GM23248 (cell line): Measurements from ENCODE around the gene SMURF2. TPM values are rescaled to one million over a fixed set of nuclear protein-coding genes. Genes with fewer than 3 reads are reported as not detected.

Source experiments
- DNase-seq: peaks from one replicate; pipeline ENCODE4 v3.0.0-alpha.2; 2015
- H2AFZ ChIP-seq: fragments of 200-600 bp; sonication (generic); 2 replicates; pipeline ENCODE4 v1.6.1; 2016; ENCODE audit warnings: antibody characterized with exemption
- H3F3A ChIP-seq: fragments of 200-600 bp; sonication (generic); 2 replicates; pipeline ENCODE4 v1.6.1; 2016; ENCODE audit warnings: mild to moderate bottlenecking, antibody characterized with exemption, mixed run types; ENCODE audit not compliant: insufficient read depth
- H3K27ac ChIP-seq: fragments of 200-600 bp; sonication (generic); 2 replicates; pipeline ENCODE4 v1.5.1; 2016; ENCODE audit warnings: mild to moderate bottlenecking
- H3K27me3 ChIP-seq: fragments of 200-600 bp; sonication (generic); replicated peaks from 2 replicates; pipeline ENCODE4 v1.6.1; 2016; ENCODE audit warnings: mild to moderate bottlenecking; ENCODE audit not compliant: insufficient read depth
- H3K36me3 ChIP-seq: fragments of 200-600 bp; sonication (generic); 2 replicates; pipeline ENCODE4 v1.6.1; 2016; ENCODE audit warnings: low read depth, mild to moderate bottlenecking
- H3K4me1 ChIP-seq: fragments of 200-600 bp; sonication (generic); 2 replicates; pipeline ENCODE4 v1.6.1; 2016; ENCODE audit warnings: mild to moderate bottlenecking; ENCODE audit not compliant: insufficient read depth
- H3K4me2 ChIP-seq: fragments of 200-600 bp; sonication (generic); one replicate; pipeline ENCODE4 v1.6.1; 2016; ENCODE audit warnings: mild to moderate bottlenecking; ENCODE audit not compliant: unreplicated experiment
- H3K4me3 ChIP-seq: fragments of 200-600 bp; sonication (generic); 2 replicates; pipeline ENCODE4 v1.5.1; 2016; ENCODE audit warnings: mild to moderate bottlenecking
- H3K79me2 ChIP-seq: fragments of 200-600 bp; sonication (generic); 2 replicates; pipeline ENCODE4 v1.6.1; 2016; ENCODE audit warnings: mild to moderate bottlenecking; ENCODE audit not compliant: insufficient read depth
- H3K9ac ChIP-seq: fragments of 200-600 bp; sonication (generic); 2 replicates; pipeline ENCODE4 v1.6.1; 2016; ENCODE audit warnings: mild to moderate bottlenecking
- H3K9me2 ChIP-seq: fragments of 200-600 bp; sonication (generic); 2 replicates; pipeline ENCODE4 v1.6.1; 2016; ENCODE audit warnings: mixed run types, mild to moderate bottlenecking, moderate library complexity; ENCODE audit not compliant: insufficient read depth
- H3K9me3 ChIP-seq: fragments of 200-600 bp; sonication (generic); one replicate; pipeline ENCODE4 v1.6.1; 2017; ENCODE audit warnings: low read depth
- H4K20me1 ChIP-seq: fragments of 200-600 bp; sonication (generic); 2 replicates; pipeline ENCODE4 v1.6.0; 2016; ENCODE audit not compliant: insufficient read depth
- EZH2 ChIP-seq: fragments of 200-600 bp; sonication (generic); IDR thresholded peaks from 2 replicates; pipeline ENCODE4 v1.6.1; 2018; ENCODE audit warnings: antibody characterized with exemption, mild to moderate bottlenecking; ENCODE audit not compliant: insufficient read depth, poor library complexity, severe bottlenecking
- EZH2phosphoT487 ChIP-seq: fragments of 200-600 bp; sonication (generic); IDR thresholded peaks from 2 replicates; pipeline ENCODE4 v1.6.1; 2018; ENCODE audit warnings: antibody characterized with exemption, moderate library complexity, mild to moderate bottlenecking, low read depth; ENCODE audit not compliant: insufficient read depth
- WGBS, 2 experiments: methylation state at CpG; one replicate each; pipeline ENCODE4 v1.1.6; 2015 to 2017; ENCODE audit warnings: low lambda C conversion rate in 2 of 2, low coverage in 1 of 2; ENCODE audit errors: missing lambda C conversion rate in 2 of 2; 5-methylcytosine and 5-hydroxymethylcytosine counted together
- in situ Hi-C: fragments of 300-500 bp; cut with MboI; formaldehyde crosslinking; loops from 2 replicates; pipeline ENCODE4 v1.15.0; 2020
- polyA plus RNA-seq: library from polyadenylated mRNA; unstranded; fragments of >200 nt; fragmentation: Nextera tagmentation; extraction: Ambion mirVana; gene quantifications from 2 replicates; pipeline ENCODE4 v1.2.1, GENCODE V29; 2016
- total RNA-seq: library from RNA; depleted of rRNA; stranded (reverse); fragments of >200 nt; shearing (Covaris generic); gene quantifications from 2 replicates; pipeline ENCODE4 v1.2.3, GENCODE V29; 2014

SMURF2 gene
- total and polyA plus RNA-seq, 2 experiments from 2014 or later: 50.8 to 159 TPM

DNA sequence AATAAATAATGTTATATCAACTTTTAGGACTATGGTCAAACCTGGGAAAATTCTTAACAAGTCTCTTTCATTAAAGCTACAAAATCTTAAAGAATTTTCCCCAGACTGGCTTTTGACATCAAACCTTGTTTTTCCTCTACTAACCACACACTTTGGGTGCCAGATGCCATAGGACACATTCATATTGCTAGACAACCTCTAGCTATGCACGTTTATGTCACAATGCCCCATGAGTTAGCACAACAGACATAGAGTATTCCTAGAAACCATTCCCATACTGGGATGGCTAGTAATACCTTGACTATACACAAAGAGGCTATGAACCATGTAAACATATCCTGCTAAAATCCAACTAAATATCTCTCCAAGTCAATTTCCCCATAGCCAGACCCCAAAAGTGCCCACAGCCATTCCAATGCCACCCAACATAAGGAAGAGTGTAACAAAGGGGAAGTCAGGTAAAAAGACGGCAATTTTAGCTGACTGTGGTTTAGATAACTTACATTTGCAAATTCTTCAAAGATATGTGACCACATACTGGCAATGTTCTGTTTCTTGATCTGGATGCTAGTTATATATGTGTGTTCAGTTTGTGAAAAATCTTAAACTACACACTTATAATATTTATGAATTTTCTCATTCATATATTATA lies 23.4 kb downstream of the SMURF2 start:
- DNase-seq: peak; percentile 68
- 92 to 93% methylated on average over 2 of the region's 2 CpGs for WGBS, 2 experiments
- H3K27me3 ChIP-seq: no peaks in the 10 kb centered on the region
- peaks cover 36% of the 10 kb centered on the region for H3K36me3 ChIP-seq
- H3K4me3 ChIP-seq: no peak overlapping the region
- peaks cover 88% of the 10 kb centered on the region for H3F3A ChIP-seq
- H3K9ac ChIP-seq: no peak overlapping the region
- in situ Hi-C loops: no loop called here
- no peaks in the 10 kb centered on the region for H3K9me2 ChIP-seq
- no peak for TF ChIP-seq EZH2
- TF ChIP-seq EZH2phosphoT487: no peak
- H3K27ac ChIP-seq: peak overlapping the region; percentile 44
- H3K4me2 ChIP-seq: no peak overlapping the region
- peaks cover 71% of the 10 kb centered on the region for H3K4me1 ChIP-seq
- peaks cover 42% of the 10 kb centered on the region; the same call in 1 of the 2 replicates for H4K20me1 ChIP-seq
- H3K9me3 ChIP-seq: no peaks in the 10 kb centered on the region
- no peak overlapping the region for H2AFZ ChIP-seq
- H3K79me2 ChIP-seq: peaks cover 98% of the 10 kb centered on the region

DNA sequence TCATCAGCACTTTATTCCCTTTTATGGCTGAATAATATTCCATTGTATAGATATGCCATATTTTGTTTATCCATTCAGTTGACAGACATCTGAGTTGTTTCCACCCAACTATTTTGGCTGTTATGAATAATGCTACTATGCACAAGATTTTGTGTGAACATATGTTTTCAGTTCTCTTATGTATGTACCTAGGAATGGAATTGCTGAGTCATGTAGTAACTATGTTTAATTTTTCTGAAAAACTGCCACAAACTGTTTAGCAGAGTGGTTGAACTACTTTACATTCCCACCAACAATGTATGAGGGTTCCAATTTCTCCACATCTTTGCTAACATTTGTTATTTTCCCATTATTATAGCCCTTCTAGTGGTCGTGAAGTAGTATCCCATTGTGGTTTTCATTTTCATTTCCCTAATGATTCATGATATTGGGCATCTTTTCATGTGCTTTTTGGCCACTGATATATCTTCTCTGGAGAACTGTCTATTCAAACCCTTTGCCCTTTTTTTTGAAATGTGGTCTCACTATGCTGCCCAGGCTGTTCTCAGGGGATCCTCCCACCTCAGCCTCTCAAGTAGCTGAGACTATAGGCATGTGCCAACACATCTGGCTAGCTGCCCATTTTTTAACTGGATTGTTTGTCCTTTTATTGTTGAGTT lies 26.3 kb downstream of the SMURF2 start:
- Histone ChIP-seq H3K9me3 (no peaks in the 10 kb centered on the region), H2AFZ (no peak overlapping the region), H3K4me3 (0 out of 2 replicates have a peak overlapping the region, but pooled peaks have one; percentile 20), H3K4me2 (peak overlapping the region; percentile 36), H4K20me1 (peaks cover 47% of the 10 kb centered on the region; the same call in 1 of the 2 replicates), H3K9ac (peak overlapping the region; percentile 24; the same call in 1 of the 2 replicates), H3F3A (peaks cover 92% of the 10 kb centered on the region), H3K36me3 (peaks cover 39% of the 10 kb centered on the region; the same call in 1 of the 2 replicates), H3K4me1 (peaks cover 85% of the 10 kb centered on the region), H3K27ac (peak overlapping the region; percentile 74), H3K79me2 (peaks cover 98% of the 10 kb centered on the region), H3K27me3 (no peaks in the 10 kb centered on the region), H3K9me2 (no peaks in the 10 kb centered on the region)
- 0 to 3% methylated on average over 1 of the region's 1 CpG for WGBS, 2 experiments
- DNase-seq: peak; percentile 87
- TF ChIP-seq EZH2phosphoT487 (no peak), EZH2 (no peak)
- in situ Hi-C loops: no loop called here

DNA sequence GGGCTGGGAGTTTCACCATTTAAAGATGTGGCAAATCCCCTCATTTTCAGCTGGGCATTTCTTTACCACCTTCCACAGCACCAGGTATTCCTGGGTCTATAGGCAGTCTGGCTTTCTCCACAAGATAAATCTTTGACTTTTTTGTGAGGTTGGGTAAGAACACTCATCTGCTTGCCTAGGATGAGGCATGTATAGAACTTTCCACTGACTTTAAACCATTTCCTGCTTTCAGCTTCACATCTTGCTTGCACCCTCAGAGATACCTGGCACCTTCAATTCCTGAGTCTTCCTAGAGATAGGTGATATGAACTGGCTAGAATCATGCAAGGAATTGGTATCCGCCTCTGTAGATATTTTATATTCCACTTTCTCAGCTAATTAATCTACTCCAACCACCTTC lies 27.9 kb downstream of the SMURF2 start:
- Histone ChIP-seq H3F3A (peaks cover 91% of the 10 kb centered on the region), H3K4me1 (peaks cover 85% of the 10 kb centered on the region), H3K27ac (peak overlapping the region; percentile 74), H3K36me3 (peaks cover 34% of the 10 kb centered on the region; the same call in 1 of the 2 replicates), H4K20me1 (peaks cover 49% of the 10 kb centered on the region), H3K79me2 (peaks cover 98% of the 10 kb centered on the region), H3K9me2 (no peaks in the 10 kb centered on the region), H3K9me3 (no peaks in the 10 kb centered on the region), H3K4me2 (no peak overlapping the region), H3K27me3 (no peaks in the 10 kb centered on the region), H3K4me3 (no peak overlapping the region), H2AFZ (no peak overlapping the region), H3K9ac (no peak overlapping the region)
- no peak for TF ChIP-seq EZH2phosphoT487
- no peak for TF ChIP-seq EZH2
- in situ Hi-C loops: no loop called here
- WGBS, 2 experiments: 94 to 100% methylated on average over 1 of the region's 1 CpG
- no peak for DNase-seq

DNA sequence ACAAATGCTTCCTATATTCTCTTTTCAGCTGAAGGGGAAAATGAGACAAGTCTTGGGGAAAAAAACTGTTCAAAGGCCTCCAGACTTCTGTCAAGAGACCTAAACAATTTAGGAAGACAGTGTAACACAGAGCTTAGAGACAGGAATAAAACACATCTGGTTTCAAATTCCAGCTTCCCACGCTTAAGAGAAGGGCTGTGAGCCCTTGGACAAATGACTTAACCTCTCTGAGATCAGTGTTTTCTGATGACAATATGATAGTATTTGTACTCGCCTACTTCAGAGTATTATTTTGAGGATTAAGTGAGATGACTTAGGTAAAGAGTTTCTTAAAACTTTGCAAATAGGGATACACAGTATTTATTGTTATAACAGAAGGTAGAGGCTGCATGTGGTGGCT lies 29.5 kb downstream of the SMURF2 start:
- peak; percentile 57 for DNase-seq
- Histone ChIP-seq H3K9me3 (no peaks in the 10 kb centered on the region), H3K9me2 (no peaks in the 10 kb centered on the region), H3K4me1 (peaks cover 88% of the 10 kb centered on the region), H3K27me3 (no peaks in the 10 kb centered on the region), H3K4me2 (peak overlapping the region; percentile 46), H4K20me1 (peaks cover 55% of the 10 kb centered on the region), H3K9ac (no peak overlapping the region; the same call in 1 of the 2 replicates), H3K4me3 (no peak overlapping the region), H3K79me2 (peaks cover 98% of the 10 kb centered on the region), H3K36me3 (peaks cover 26% of the 10 kb centered on the region), H3F3A (peaks cover 94% of the 10 kb centered on the region), H3K27ac (peak overlapping the region; percentile 74), H2AFZ (no peak overlapping the region)
- TF ChIP-seq EZH2phosphoT487 (no peak), EZH2 (no peak)
- in situ Hi-C loops: no loop called here
- 47 to 53% methylated on average over 2 of the region's 2 CpGs for WGBS, 2 experiments
